Epidermal melanocyte (primary cell): ENCODE data around the gene CERKL.
A peak's percentile ranks its signal among the peaks of the same experiment; 100 is the strongest.

ENCODE experiments used
- DNase-seq: peaks from one replicate; pipeline ENCODE4 v3.0.0; 2011; ENCODE audit warnings: low spot score; ENCODE audit not compliant: insufficient read length

CERKL gene

GRCh38 chr2:181677912-181678586, 21.1 kb upstream of the CERKL start:
- peak; percentile 71 for DNase-seq

DNA sequence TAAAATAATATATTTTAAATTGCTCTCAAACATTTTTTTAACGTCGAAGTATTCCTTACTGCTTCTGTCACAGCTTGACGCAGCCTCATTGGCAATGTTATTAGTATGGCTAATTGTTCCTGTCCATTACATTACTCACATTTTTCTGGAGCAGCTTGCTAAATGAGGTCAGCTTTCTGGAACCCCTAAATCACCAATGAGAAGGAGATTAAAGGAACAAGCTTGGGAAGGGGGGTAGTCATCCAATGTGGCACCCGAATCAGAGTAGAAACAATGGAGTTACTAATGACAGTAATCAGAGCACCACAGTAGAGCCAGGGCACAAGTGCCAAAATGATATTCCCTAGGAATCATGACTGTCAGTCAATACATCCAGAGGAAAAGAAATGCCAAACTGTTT, 18.3 kb upstream of the CERKL start:
- DNase-seq: no peak

DNA sequence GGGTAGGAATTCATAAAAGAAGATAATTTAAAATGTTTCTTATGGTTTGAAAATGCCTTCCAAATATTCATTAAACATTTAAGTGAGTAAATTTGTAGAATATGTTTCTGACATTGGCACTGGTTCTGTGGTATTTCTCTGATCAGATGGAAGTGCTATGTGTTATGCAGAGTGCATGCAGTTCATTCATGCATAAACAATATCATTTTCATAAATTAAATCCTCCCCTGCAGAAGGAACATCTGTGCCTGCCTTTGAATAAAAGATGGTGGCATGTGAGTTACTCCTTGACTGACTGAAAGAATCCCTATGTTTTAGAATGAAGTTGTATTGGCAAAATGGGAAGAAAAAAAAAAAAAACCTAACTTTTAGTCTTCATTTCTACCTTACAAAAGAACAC, 17.6 kb upstream of the CERKL start:
- no peak for DNase-seq

GRCh38 chr2:181673173-181673572, 16.3 kb upstream of the CERKL start:
- DNase-seq: no peak

DNA sequence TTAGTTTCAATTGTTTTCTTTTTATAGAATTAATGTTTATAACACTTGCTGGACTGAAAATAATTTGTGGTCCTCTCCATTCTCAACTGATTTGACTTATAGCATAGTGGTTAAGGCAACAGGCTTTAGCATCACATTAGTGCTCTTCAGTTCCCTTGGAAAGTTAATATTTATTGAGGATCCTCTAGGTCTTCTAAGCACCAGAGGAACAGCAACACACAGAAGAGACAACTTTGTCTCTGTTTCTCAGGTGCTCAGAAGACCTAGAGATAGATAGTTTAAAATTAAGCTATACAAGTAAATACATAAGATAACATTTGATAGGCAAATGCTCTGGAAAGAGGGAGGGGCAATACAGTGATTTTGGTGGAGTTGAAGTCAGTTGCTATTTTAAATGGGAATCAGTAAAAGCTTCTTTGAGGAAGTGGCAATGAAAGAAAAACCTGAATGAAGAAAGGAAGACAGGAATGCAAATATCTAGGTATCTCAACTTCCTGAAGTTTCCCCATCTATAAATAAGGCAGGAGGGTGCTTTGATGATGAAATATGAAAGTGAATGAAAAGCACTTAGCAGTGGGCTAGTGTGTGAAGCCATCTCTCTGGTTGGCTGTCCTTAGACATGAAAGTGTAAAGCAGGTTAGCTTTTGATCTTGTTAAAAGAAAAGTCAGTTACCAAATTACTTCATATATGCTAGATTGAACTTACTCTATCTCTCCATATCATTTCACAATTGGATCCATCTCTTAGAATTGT, 15.5 kb upstream of the CERKL start:
- no peak for DNase-seq

DNA sequence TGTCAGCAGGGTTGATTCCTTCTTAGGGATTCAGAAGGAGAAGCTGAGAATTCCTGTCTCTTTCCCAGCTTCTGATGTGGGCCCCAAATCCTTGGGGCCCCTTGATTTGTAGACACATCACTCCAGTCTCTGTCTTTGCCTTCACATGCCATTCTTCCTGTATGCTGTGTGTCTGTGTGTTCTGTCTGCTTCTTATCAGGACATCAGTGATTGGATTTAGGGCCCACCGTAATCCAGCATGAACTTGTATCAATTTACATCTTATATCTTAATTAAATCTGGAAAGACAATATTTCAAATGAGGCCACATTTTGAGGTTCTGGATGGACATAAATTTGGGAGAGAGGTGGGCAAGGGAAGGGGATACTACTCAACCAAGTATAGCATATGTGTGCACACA, 13.7 kb upstream of the CERKL start:
- DNase-seq: no peak

DNA sequence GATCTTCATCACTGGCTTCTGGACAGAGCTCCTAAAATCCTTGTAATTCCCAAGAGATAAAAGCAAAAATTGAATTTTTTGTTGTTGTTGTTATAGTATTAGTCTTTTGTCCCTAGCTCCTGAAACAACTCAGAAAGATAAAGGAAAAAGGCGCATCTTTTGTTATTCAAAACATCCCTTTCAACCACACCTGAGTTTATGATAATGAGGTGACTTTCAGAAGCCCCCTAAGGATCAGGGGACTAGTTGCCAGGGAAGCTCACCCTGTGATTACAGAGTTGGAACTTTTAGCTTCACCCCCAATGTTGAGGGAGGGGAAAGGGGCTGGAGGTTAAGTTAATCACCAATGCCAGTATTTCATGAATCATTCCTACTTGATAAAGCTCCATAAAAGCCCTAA, 10.3 kb upstream of the CERKL start:
- DNase-seq: no peak

DNA sequence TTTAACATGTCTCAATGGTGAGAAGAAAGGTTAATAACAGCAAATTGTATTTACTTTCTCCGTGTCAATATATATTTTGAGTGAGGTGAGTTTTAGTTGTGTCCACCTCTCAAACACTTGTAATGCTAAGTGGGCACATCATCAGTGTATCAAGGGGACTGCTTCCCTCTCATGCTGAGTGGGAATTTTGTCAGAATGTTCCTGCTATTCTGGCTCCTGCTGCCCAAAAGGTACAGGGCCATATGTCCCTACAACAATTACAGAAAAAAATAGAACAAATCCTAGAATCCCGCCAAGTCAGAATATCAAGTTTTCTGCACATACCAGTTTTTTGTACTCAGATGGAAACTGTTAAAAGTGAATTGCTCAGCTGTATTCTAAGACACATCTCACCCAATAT, 5.4 kb upstream of the CERKL start:
- no peak for DNase-seq

DNA sequence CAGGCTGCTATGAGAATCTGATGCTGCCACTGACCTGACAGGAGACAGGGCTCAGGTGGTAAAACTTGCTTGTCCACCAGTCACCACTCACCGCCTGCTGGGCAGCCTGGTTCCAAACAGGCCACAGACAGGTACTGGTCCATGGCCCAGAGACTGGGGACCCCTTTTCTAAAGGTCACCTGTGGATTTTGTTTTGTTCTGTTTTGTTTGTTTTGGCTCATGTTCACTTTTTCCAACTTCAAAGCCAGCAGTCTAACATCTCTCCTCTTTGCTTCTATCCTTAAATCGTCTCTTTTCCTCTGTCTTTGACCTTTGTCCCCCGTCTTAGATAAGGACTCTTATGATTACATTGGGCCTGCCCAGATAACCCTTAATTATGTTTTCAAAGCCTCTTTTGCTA, 3.3 kb upstream of the CERKL start:
- no peak for DNase-seq

DNA sequence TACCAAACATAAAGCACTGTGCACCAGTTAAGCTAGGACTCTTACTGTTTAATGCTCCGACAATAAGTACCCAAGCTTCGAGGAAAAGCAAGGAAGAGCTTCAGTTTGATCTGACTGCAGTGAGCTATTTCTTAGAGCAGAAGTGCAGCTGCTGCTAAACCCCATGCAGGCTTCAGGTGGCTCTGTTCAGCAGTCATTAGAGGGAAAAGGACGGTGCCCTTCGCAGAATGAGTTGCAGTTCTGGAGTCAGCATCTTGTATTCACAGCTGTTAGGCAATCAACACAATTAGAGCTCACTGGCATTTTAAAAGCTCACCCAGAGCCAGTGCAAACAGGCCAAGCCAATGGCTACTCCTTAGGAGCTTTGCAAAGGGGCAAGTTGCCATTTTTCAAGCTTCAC, 1.5 kb upstream of the CERKL start:
- DNase-seq: no peak

DNA sequence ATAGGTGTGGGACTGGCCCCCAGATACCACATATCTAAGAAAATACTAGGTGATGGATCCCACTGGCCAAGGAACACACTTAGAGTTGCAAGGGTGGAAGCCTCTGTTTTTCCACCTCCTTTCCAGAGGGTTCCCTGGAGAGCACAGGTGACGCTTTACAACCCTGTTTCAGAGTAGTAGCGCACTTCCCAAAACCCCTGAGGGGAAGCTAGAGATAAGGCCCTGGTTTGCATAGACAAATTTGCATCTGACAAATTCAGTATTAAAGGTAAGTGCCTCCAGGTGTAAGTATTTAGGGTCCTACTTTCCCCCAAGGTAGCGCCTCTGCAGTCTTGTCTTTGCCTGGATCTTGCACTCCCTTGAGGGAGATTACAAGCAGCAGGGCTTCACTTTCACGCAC, 474 bp upstream of the CERKL start:
- no peak for DNase-seq

GRCh38 chr2:181655519-181655918, 1.4 kb downstream of the CERKL start:
- DNase-seq: no peak

DNA sequence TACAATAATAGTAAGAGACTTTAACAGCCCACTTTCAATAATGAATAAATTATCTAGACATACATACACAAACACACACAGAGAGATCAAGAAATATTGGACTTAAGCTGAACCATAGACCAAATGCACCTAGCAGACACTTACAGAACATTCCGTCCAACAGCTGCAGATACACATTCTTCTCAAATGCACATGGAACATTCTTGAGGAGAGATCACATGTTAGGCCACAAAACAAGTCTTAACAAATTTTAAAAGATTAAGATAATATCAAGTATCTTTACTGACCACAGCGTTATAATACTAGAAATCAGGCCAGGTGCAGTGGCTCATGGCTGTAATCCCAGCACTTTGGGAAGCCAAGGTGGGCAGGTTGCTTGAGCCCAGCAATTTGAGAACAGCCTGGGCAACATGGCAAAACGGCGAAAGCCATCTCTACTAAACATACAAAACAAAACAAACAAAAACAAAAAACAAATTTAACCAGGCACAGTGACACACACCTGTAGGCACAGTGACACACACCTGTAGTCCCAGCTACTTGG, 7.4 kb downstream of the CERKL start:
- no peak for DNase-seq

DNA sequence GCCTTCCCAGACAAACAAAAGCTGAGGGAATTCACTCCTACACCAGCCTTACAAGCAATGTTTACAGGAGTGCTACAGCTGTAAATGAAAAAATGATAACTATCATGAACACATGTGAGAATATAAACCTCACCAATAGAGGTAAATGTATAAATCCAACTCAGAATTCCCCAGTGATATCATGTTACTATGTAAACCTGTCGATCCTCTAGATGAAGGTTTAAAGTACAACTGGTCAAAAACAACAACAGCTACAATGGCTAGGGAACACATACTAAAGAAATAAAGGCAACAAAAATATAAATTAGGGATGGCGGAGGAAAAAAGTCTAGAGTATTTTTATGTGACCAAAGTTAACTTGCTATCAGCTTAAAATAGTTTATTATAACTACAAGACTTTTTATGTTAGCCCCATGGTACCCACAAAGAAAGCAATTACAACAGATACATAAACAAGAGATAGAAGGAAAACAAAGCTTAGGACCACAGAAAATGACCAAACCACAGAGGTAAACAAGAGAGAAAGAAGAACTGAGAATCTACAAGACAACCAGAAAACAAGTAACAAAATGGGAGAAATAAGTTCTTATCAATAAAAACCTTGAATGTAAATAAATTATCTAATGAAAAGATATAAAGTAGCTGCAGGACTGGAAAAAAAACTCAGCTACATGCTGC, 8.3 kb downstream of the CERKL start:
- no peak for DNase-seq

DNA sequence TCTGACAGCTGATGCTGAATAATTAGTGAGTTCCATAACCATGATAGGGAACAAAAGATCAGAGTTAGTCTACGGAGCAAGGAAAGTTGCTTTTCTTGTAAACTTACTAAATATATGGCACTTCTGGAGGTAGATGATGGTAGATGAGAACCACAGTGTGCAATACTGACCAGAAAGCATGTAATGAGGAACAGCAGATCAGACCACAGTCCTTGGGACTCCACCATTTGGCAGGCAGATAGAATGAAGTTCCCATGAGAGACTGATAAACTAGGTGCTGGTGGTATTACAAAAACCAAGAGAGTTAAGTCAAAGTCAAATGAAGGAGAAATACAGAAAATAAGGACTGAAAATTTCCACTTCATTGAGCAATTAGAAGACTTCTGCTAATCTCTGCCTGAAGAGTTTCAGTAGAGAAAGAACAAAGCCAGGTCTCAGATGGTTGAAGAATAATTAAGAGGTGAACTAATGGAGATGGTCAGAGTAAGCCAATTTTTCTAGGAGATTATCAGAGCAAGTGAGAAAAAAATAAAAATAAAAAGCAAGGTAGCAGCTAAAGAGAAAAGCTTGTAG, 10.4 kb downstream of the CERKL start:
- no peak for DNase-seq

GRCh38 chr2:181643151-181643550, 13.8 kb downstream of the CERKL start:
- no peak for DNase-seq

GRCh38 chr2:181642086-181642485, 14.8 kb downstream of the CERKL start:
- no peak for DNase-seq

DNA sequence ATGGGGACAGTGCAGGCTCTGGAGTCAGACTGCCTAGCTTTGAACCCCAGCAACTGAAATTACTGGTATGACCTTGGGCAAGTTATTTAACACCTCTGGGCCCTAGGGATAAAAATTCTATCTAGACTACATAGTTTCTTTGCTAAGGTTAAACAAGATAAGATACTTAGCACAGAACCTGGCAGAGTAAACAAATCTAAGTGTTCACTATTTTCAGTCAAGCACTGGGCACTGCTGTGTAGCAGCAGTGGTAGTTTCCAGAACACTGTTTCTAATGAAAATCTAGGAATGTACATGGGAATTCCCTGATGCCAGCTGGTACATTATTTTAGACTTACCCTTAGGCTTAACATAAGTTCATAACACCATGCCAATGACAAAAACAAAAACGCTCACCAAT, 17.2 kb downstream of the CERKL start:
- no peak for DNase-seq

DNA sequence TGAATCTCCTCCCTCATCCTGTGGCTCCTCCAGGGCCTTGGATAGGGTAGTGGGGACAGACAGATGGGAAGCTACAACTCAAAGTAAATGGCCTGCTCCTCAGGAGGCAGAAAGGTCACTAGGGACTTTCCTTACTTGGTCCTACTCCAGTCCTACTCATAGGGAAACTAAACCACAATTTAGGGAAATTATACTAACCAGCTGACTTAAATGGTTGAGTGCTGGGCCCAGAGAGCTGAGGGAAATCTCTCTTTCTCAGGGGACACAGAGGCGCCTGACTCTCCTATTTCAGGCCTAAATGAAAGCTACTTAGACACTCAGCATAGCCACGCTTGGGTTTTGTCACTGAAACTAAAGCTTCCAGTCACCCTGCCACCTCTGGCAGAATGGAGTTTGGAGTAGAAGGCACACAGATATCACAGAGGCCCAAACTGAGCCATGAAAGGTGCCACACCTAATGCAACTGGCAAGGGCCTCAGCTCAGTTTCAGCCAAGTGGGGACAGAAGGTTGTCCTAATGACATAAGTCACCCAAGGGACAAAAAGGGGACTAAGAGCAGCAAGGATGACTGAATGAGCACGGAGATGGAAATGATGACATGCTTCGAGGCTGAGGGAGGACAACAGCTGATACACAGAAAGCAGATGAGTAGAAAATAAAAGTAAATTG, 24.0 kb downstream of the CERKL start:
- no peak for DNase-seq

- no peak for DNase-seq
Measured at GRCh38 chr2:181628590-181629585, 28.0 kb downstream of the CERKL start.
